Subcutaneous preadipocyte (primary cell): ENCODE results near the gene PIK3R4. TPM values are rescaled to one million over a fixed set of nuclear protein-coding genes. Genes with fewer than 3 reads are reported as not detected.

Source experiments
- total RNA-seq: library from RNA; depleted of rRNA; stranded (reverse); fragments of >200 nt; gene quantifications from 2 replicates; pipeline ENCODE4 v1.2.3, GENCODE V29; 2012

PIK3R4 gene
- total RNA-seq: 33.4 and 44.6 TPM in 2 replicates

DNA sequence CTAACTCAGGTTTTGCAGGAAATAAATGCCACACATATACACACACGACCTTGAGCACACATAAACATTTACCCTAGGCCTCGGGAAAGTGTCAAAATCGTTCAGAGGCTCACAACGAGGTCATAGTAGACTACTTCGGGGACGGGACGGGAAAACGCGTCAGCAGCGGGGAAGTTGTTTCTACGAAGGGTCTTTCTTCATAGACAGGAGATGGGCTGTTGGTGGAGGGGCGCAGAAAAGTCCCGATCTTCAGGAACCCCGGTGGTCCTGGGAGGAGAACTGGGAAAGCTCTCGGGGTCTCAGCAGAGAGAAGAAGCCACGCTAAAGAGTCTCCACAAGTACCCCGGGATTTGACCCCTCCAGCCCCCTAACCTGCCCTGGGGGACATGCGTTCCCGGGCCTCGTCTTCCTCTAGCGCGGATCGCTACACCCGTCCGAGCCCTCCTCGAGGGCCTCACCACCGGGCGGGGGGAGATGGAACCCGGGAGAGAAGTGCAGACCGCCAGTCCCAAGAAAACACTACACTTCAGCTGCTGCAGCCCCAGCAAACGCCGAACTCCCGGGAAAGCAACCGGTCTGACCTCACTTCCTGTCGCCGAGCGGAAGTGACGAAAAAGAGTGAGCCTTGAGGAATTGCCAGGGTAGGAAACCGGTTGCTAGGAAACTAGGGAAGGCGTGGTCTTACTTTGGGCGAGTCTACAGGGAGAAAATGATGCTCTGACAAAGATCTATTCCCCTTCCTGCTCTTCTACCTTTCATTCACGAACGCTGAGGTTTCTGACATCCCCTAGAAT is at the start of gene PIK3R4:
TSS of gene PIK3R4 (minus strand) at position 584 of the 794 bp plus-strand sequence. CDS start 1,611 bp downstream, outside the sequence.

Other genes starting within 250 kb of the PIK3R4 start
- under 0.01 and 0.20 TPM in 2 replicates for gene COL6A6, start 229.7 kb downstream of the PIK3R4 start, total RNA-seq
- gene ATP2C1, start 147.3 kb upstream of the PIK3R4 start, total RNA-seq: 67.6 and 70.9 TPM in 2 replicates